Activated naive CD4-positive, alpha-beta T cell treated with anti-CD3 and anti-CD28 coated beads, Interleukin-2, amount 50 U/mL, for 72 hours (primary cell): ENCODE results near the gene CDKN2D. TPM values are rescaled to one million over a fixed set of nuclear protein-coding genes. Genes with fewer than 3 reads are reported as not detected.
"Not testable (repeated sequence)": the region's sequence is repeated elsewhere in the genome, so short reads cannot be mapped to it uniquely, and the experiment has no call there.

ENCODE experiments used
- ATAC-seq, 2 donors: fragments of 150-1000 bp; cut with Tn5 transposase; 2 replicates each; pipeline ENCODE4 v1.10.0; 2021; ENCODE audit warnings: mild to moderate bottlenecking in 2 of 2, moderate library complexity in 2 of 2
- DNase-seq, 2 donors: peaks; one replicate each; pipeline ENCODE4 v3.0.0; 2021 to 2022; ENCODE audit warnings: low spot score in 2 of 2
- H3K27ac Mint-ChIP-seq, 2 donors: one replicate each; pipeline ENCODE4 v1.8.0; 2022; ENCODE audit warnings: mild to moderate bottlenecking in 2 of 2, mixed read lengths in 2 of 2
- H3K36me3 Mint-ChIP-seq, 2 donors: one replicate each; pipeline ENCODE4 v1.8.0; 2022; ENCODE audit warnings: mixed read lengths in 2 of 2
- H3K9me3 Mint-ChIP-seq, 2 donors: one replicate each; pipeline ENCODE4 v1.8.0; 2022; ENCODE audit warnings: mixed read lengths in 2 of 2
- total RNA-seq, 2 donors: library from RNA; stranded (reverse); gene quantifications; one replicate each; pipeline ENCODE4 v1.2.3, GENCODE V29; 2022

CDKN2D gene
- total RNA-seq, 2 donors from 2014 or later, result 43.4 to 248 TPM

- no peak for DNase-seq
- peaks cover 7% of the 10 kb centered on the region in 2 donors for H3K9me3 Mint-ChIP-seq
- H3K27ac Mint-ChIP-seq, result no peak within 1 kb of the TSS
- ATAC-seq, result no peak
- peaks cover 0 to 7% of the 10 kb centered on the region in 2 donors for H3K36me3 Mint-ChIP-seq
Measured at GRCh38 chr19:10587022-10587838, 18.5 kb upstream of the CDKN2D start, which contains the start of gene AP1M2. Gene AP1M2 (minus strand): TSS chr19:10587312. CDS start chr19:10587231, 81 bp downstream.

- Mint-ChIP-seq H3K9me3 (peaks cover 7% of the 10 kb centered on the region in 2 donors), H3K36me3 (peaks cover 0 to 7% of the 10 kb centered on the region in 2 donors), H3K27ac (no peak overlapping the region)
- DNase-seq (no peak), ATAC-seq (no peak)
Measured at GRCh38 chr19:10586396-10586795, 17.6 kb upstream of the CDKN2D start.

GRCh38 chr19:10583036-10583776, 14.4 kb upstream of the CDKN2D start:
- Mint-ChIP-seq H3K36me3 (peaks cover 0 to 7% of the 10 kb centered on the region in 2 donors), H3K9me3 (peaks cover 7% of the 10 kb centered on the region in 2 donors), H3K27ac (no peak overlapping the region)
- DNase-seq, result no peak
- no peak for ATAC-seq

GRCh38 chr19:10582091-10582490, 13.3 kb upstream of the CDKN2D start:
- ATAC-seq (no peak), DNase-seq (no peak)
- no peak overlapping the region for H3K27ac Mint-ChIP-seq
- no peaks in the 10 kb centered on the region for H3K36me3 Mint-ChIP-seq
- no peaks in the 10 kb centered on the region for H3K9me3 Mint-ChIP-seq

GRCh38 chr19:10580979-10581631, 12.3 kb upstream of the CDKN2D start:
- DNase-seq (peak; percentile 82 to 90), ATAC-seq (peak; percentile 91 to 95)
- H3K9me3 Mint-ChIP-seq, result no peaks in the 10 kb centered on the region
- H3K27ac Mint-ChIP-seq, result no peak overlapping the region
- no peaks in the 10 kb centered on the region for H3K36me3 Mint-ChIP-seq

- peak overlapping the region in 1 of 2 donors; percentile 29 for H3K27ac Mint-ChIP-seq
- H3K9me3 Mint-ChIP-seq, result no peaks in the 10 kb centered on the region
- H3K36me3 Mint-ChIP-seq, result no peaks in the 10 kb centered on the region
- no peak for DNase-seq
- no peak for ATAC-seq
Measured at GRCh38 chr19:10577951-10578350, 9.2 kb upstream of the CDKN2D start.

- ATAC-seq, result peak in 1 of 2 donors; percentile 33
- DNase-seq, result no peak
- no peaks in the 10 kb centered on the region for H3K9me3 Mint-ChIP-seq
- H3K36me3 Mint-ChIP-seq, result no peaks in the 10 kb centered on the region
- H3K27ac Mint-ChIP-seq, result peak overlapping the region in 1 of 2 donors; percentile 37
Measured at GRCh38 chr19:10575011-10575716, 6.4 kb upstream of the CDKN2D start.

- H3K27ac Mint-ChIP-seq, result no peak overlapping the region
- no peak for ATAC-seq
- H3K36me3 Mint-ChIP-seq, result peaks cover 0 to 2% of the 10 kb centered on the region in 2 donors
- H3K9me3 Mint-ChIP-seq, result no peaks in the 10 kb centered on the region
- no peak for DNase-seq
Measured at GRCh38 chr19:10574462-10574861, 5.7 kb upstream of the CDKN2D start.

GRCh38 chr19:10573793-10574192, 5.0 kb upstream of the CDKN2D start:
- H3K36me3 Mint-ChIP-seq, ATAC-seq, H3K9me3 Mint-ChIP-seq, H3K27ac Mint-ChIP-seq, DNase-seq: not testable (repeated sequence)

GRCh38 chr19:10568062-10568825, 535 bp downstream of the CDKN2D start:
- H3K9me3 Mint-ChIP-seq, result no peaks in the 10 kb centered on the region
- peak overlapping the region; percentile 90 to 95 for H3K27ac Mint-ChIP-seq
- H3K36me3 Mint-ChIP-seq, result peaks cover 35 to 36% of the 10 kb centered on the region in 2 donors
- DNase-seq (peak in 1 of 2 donors; percentile 71), ATAC-seq (peak; percentile 1 to 30)

GRCh38 chr19:10567656-10568055, 1.1 kb downstream of the CDKN2D start:
- peaks cover 35 to 36% of the 10 kb centered on the region in 2 donors for H3K36me3 Mint-ChIP-seq
- H3K27ac Mint-ChIP-seq, result peak overlapping the region; percentile 90 to 95
- ATAC-seq, result no peak
- DNase-seq, result no peak
- H3K9me3 Mint-ChIP-seq, result no peaks in the 10 kb centered on the region

- Mint-ChIP-seq H3K36me3 (peaks cover 35 to 36% of the 10 kb centered on the region in 2 donors), H3K9me3 (no peaks in the 10 kb centered on the region), H3K27ac (peak overlapping the region; percentile 90 to 95)
- DNase-seq (peak; percentile 59 to 71), ATAC-seq (peak; percentile 3 to 19)
Measured at GRCh38 chr19:10566658-10567410, 1.9 kb downstream of the CDKN2D start.

GRCh38 chr19:10566408-10566657, 2.4 kb downstream of the CDKN2D start:
- ATAC-seq (no peak), DNase-seq (no peak)
- no peaks in the 10 kb centered on the region for H3K9me3 Mint-ChIP-seq
- H3K27ac Mint-ChIP-seq, result peak overlapping the region; percentile 90 to 95
- peaks cover 35 to 41% of the 10 kb centered on the region in 2 donors for H3K36me3 Mint-ChIP-seq

GRCh38 chr19:10565567-10566407, 3.0 kb downstream of the CDKN2D start, which contains the start of gene KRI1:
Gene KRI1 (minus strand): TSS chr19:10566010. CDS start chr19:10565999, 11 bp downstream.
- Mint-ChIP-seq H3K27ac (peak within 1 kb of the TSS; percentile 95 to 97), H3K36me3 (peaks cover 35 to 44% of the 10 kb centered on the region in 2 donors), H3K9me3 (no peaks in the 10 kb centered on the region)
- DNase-seq, result peak; percentile 100
- peak; percentile 52 to 57 for ATAC-seq
